Omental fat pad (tissue), 4 donors: ENCODE measurements around the gene ARMC5. TPM values are rescaled to one million over a fixed set of nuclear protein-coding genes. Genes with fewer than 3 reads are reported as not detected.
"Not testable (repeated sequence)": the region's sequence is repeated elsewhere in the genome, so short reads cannot be mapped to it uniquely, and the experiment has no call there.

ENCODE experiments used
- ATAC-seq: fragments of 150-250 bp; one replicate; pipeline ENCODE4 v1.9.1; 2016; ENCODE audit warnings: mild to moderate bottlenecking, moderate library complexity; ENCODE audit not compliant: low FRiP score
- DNase-seq: peaks from one replicate; pipeline ENCODE4 v3.0.0-alpha.2; 2019; ENCODE audit warnings: low spot score
- CTCF ChIP-seq, 3 donors: fragments of 450-650 bp; IDR thresholded peaks; one replicate each; pipeline ENCODE4 v1.5.1; 2016 to 2017; ENCODE audit warnings: antibody characterized with exemption in 3 of 3, mild to moderate bottlenecking in 3 of 3, moderate library complexity in 2 of 3
- total RNA-seq, 4 donors: library from RNA; depleted of rRNA; stranded (reverse); fragments of >200 nt; gene quantifications; one replicate each; pipeline ENCODE4 v1.1.0, GENCODE V29; 2016

Gene ARMC5
- total RNA-seq, 4 donors from 2014 or later = 4.6 to 15.5 (median 10.0) TPM

- no peak for TF ChIP-seq CTCF (IDR thresholded peaks at IDR 0.05)
- DNase-seq = no peak
- ATAC-seq = no peak
Observed at GRCh38 chr16:31498493-31498892, 39.2 kb downstream of the ARMC5 start.

- ATAC-seq (no peak), DNase-seq (no peak)
- no peak for TF ChIP-seq CTCF (IDR thresholded peaks at IDR 0.05)
Observed at GRCh38 chr16:31499928-31500327, 40.6 kb downstream of the ARMC5 start.

GRCh38 chr16:31501226-31501965 lies 42.1 kb downstream of the ARMC5 start:
- ATAC-seq (no peak), DNase-seq (no peak)
- TF ChIP-seq CTCF (IDR thresholded peaks at IDR 0.05) = no peak

GRCh38 chr16:31501966-31502348 lies 42.7 kb downstream of the ARMC5 start:
- TF ChIP-seq CTCF (IDR thresholded peaks at IDR 0.05) = no peak
- DNase-seq (no peak), ATAC-seq (no peak)

- no peak for DNase-seq
- TF ChIP-seq CTCF (IDR thresholded peaks at IDR 0.05) = no peak
- ATAC-seq = no peak
Observed at GRCh38 chr16:31502981-31503380, 43.7 kb downstream of the ARMC5 start.

GRCh38 chr16:31503555-31503954 lies 44.3 kb downstream of the ARMC5 start:
- not testable (repeated sequence) for ATAC-seq, DNase-seq

GRCh38 chr16:31504159-31504558 lies 44.9 kb downstream of the ARMC5 start:
- no peak for TF ChIP-seq CTCF (IDR thresholded peaks at IDR 0.05)
- no peak for ATAC-seq
- DNase-seq = no peak
